Motor neuron (in vitro differentiated cells): ENCODE data around the gene PBRM1. TPM values are rescaled to one million over a fixed set of nuclear protein-coding genes. Genes with fewer than 3 reads are reported as not detected.
"Not testable (repeated sequence)": the region's sequence is repeated elsewhere in the genome, so short reads cannot be mapped to it uniquely, and the experiment has no call there.

Source experiments
- ATAC-seq, 8 experiments: fragments of 200-7000 bp; cut with Tn5 transposase; replicated peaks in 6 of 8; 2 replicates each; pipeline ENCODE4 v1.8.0; 2021; ENCODE audit warnings: mild to moderate bottlenecking in 8 of 8, moderate library complexity in 8 of 8
- H3K27ac ChIP-seq, 2 donors: fragments of 250-450 bp; sonication (Bioruptor Pico); 2 replicates each; pipeline ENCODE4 v1.9.0; 2021; ENCODE audit warnings: antibody characterized with exemption in 2 of 2, mild to moderate bottlenecking in 2 of 2, moderate library complexity in 1 of 2
- H3K4me1 ChIP-seq, 2 donors: fragments of 250-450 bp; sonication (Bioruptor Pico); replicated peaks in 1 of 2; 2 replicates each; pipeline ENCODE4 v1.6.1; 2021; ENCODE audit warnings: antibody characterized with exemption in 2 of 2, mild to moderate bottlenecking in 2 of 2, moderate library complexity in 1 of 2
- H3K4me3 ChIP-seq, 5 donors: fragments of 250-450 bp; sonication (Bioruptor Pico); 2 replicates each; pipeline ENCODE4 v1.9.0; 2021; ENCODE audit warnings: antibody characterized with exemption in 5 of 5, mild to moderate bottlenecking in 5 of 5, moderate library complexity in 4 of 5
- WGBS, 10 experiments: fragments of 450-650 bp; shearing (Covaris generic); methylation state at CpG; one replicate each; pipeline ENCODE4 v1.0.0; 2022; 5-methylcytosine and 5-hydroxymethylcytosine counted together
- in situ Hi-C, 9 experiments: fragments of 400-800 bp; cut with MboI; loops; one replicate each; pipeline ENCODE4 v1.15.0; 2021; ENCODE audit warnings: low sequenced_read_pairs in 9 of 9, low pct_unique_long_range_greater_than_20kb in 2 of 9; ENCODE audit not compliant: unreplicated experiment in 9 of 9
- total RNA-seq, 8 experiments: library from RNA; unstranded; fragments of 300-600 nt; gene quantifications; 2 replicates each; pipeline versions ENCODE4 v1.2.3 to v1.2.4, GENCODE V29; 2022

Gene PBRM1
- total RNA-seq, 8 experiments from 2014 or later: 27.2 to 100 (median 66.9) TPM

GRCh38 chr3:52678265-52679198 is 7.2 kb downstream of the PBRM1 start:
- in situ Hi-C loops: no loop called here
- H3K27ac ChIP-seq: no peak overlapping the region
- peak in 5 of 8 experiments; percentile 7 to 65 (median 35) for ATAC-seq
- 98 to 100% (median 100%) methylated on average over 1 to 6 of the region's 6 CpGs; no CpG with 5 or more reads in 1 of the 10 experiments for WGBS, 10 experiments
- peaks cover 4 to 5% of the 10 kb centered on the region in 2 donors for H3K4me1 ChIP-seq
- no peak overlapping the region for H3K4me3 ChIP-seq

GRCh38 chr3:52676201-52676600 is 9.5 kb downstream of the PBRM1 start:
- H3K27ac ChIP-seq, H3K4me3 ChIP-seq, H3K4me1 ChIP-seq, ATAC-seq, in situ Hi-C loops: not testable (repeated sequence)
- WGBS, 10 experiments: 67 to 100% (median 83%) methylated on average over 1 to 3 of the region's 3 CpGs; no CpG with 5 or more reads in 3 of the 10 experiments

- Histone ChIP-seq H3K4me1 (no peaks in the 10 kb centered on the region), H3K27ac (no peak overlapping the region), H3K4me3 (no peak overlapping the region)
- 22 to 80% (median 44%) methylated on average over 1 of the region's 1 CpG; no CpG with 5 or more reads in 5 of the 10 experiments for WGBS, 10 experiments
- in situ Hi-C loops: no loop called here
- ATAC-seq: no peak
Measured at GRCh38 chr3:52671676-52672075, 14.0 kb downstream of the PBRM1 start.

GRCh38 chr3:52670621-52671521 is 14.8 kb downstream of the PBRM1 start:
- in situ Hi-C loops: no loop called here
- 14 to 100% (median 91%) methylated on average over 1 to 9 of the region's 9 CpGs for WGBS, 10 experiments
- Histone ChIP-seq H3K4me1 (no peaks in the 10 kb centered on the region), H3K27ac (no peak overlapping the region), H3K4me3 (no peak overlapping the region)
- peak in 7 of 8 experiments; percentile 30 to 98 (median 94) for ATAC-seq

GRCh38 chr3:52663098-52663497 is 22.6 kb downstream of the PBRM1 start:
- H3K4me1 ChIP-seq: no peaks in the 10 kb centered on the region
- ATAC-seq: no peak
- H3K27ac ChIP-seq: no peak overlapping the region
- H3K4me3 ChIP-seq: no peak overlapping the region
- 84 to 100% (median 100%) methylated on average over 1 to 3 of the region's 3 CpGs for WGBS, 10 experiments
- in situ Hi-C loops: no loop called here

- Histone ChIP-seq H3K4me1 (no peaks in the 10 kb centered on the region), H3K4me3 (no peak overlapping the region), H3K27ac (no peak overlapping the region)
- in situ Hi-C loops: no loop called here
- peak in 3 of 8 experiments; percentile 87 to 99 (median 99) for ATAC-seq
- WGBS, 10 experiments: 0 to 100% (median 79%) methylated on average over 1 to 3 of the region's 3 CpGs; no CpG with 5 or more reads in 1 of the 10 experiments
Measured at GRCh38 chr3:52660046-52660445, 25.7 kb downstream of the PBRM1 start.

- H3K27ac ChIP-seq: no peak overlapping the region
- H3K4me3 ChIP-seq: no peak overlapping the region
- H3K4me1 ChIP-seq: no peaks in the 10 kb centered on the region
- no peak for ATAC-seq
- in situ Hi-C loops: no loop called here
- WGBS, 10 experiments: 0 to 100% (median 64%) methylated on average over 1 to 3 of the region's 3 CpGs; no CpG with 5 or more reads in 1 of the 10 experiments
Measured at GRCh38 chr3:52655895-52656294, 29.8 kb downstream of the PBRM1 start.

GRCh38 chr3:52651592-52651991 is 34.1 kb downstream of the PBRM1 start:
- ATAC-seq: no peak
- in situ Hi-C loops: no loop called here
- Histone ChIP-seq H3K4me1 (no peaks in the 10 kb centered on the region), H3K27ac (no peak overlapping the region), H3K4me3 (no peak overlapping the region)

GRCh38 chr3:52650439-52650838 is 35.3 kb downstream of the PBRM1 start:
- Histone ChIP-seq H3K4me3 (no peak overlapping the region), H3K27ac (no peak overlapping the region), H3K4me1 (no peaks in the 10 kb centered on the region)
- 100% methylated on average over 1 of the region's 1 CpG; no CpG with 5 or more reads in 5 of the 10 experiments for WGBS, 10 experiments
- in situ Hi-C loops: no loop called here
- ATAC-seq: no peak

- ATAC-seq: peak in 1 of 8 experiments; percentile 17
- H3K4me1 ChIP-seq: no peaks in the 10 kb centered on the region
- H3K4me3 ChIP-seq: no peak overlapping the region
- in situ Hi-C loops: no loop called here
- no peak overlapping the region for H3K27ac ChIP-seq
- 48 to 100% (median 90%) methylated on average over 2 to 4 of the region's 5 CpGs for WGBS, 10 experiments
Measured at GRCh38 chr3:52649461-52650210, 36.1 kb downstream of the PBRM1 start.

GRCh38 chr3:52645549-52645948 is 40.2 kb downstream of the PBRM1 start:
- H3K4me1 ChIP-seq: no peaks in the 10 kb centered on the region
- no peak overlapping the region for H3K4me3 ChIP-seq
- in situ Hi-C loops: no loop called here
- WGBS, 10 experiments: 80 to 100% (median 100%) methylated on average over 1 to 6 of the region's 6 CpGs; no CpG with 5 or more reads in 2 of the 10 experiments
- no peak overlapping the region for H3K27ac ChIP-seq
- no peak for ATAC-seq

- H3K4me1 ChIP-seq: no peaks in the 10 kb centered on the region
- peak in 4 of 8 experiments; percentile 16 to 93 (median 86) for ATAC-seq
- 10 to 100% (median 90%) methylated on average over 1 to 4 of the region's 4 CpGs for WGBS, 10 experiments
- H3K4me3 ChIP-seq: no peak overlapping the region
- in situ Hi-C loops: no loop called here
- H3K27ac ChIP-seq: no peak overlapping the region
Measured at GRCh38 chr3:52636673-52637072, 49.0 kb downstream of the PBRM1 start.
